Measurements from ENCODE around the gene PLSCR3.

DNA sequence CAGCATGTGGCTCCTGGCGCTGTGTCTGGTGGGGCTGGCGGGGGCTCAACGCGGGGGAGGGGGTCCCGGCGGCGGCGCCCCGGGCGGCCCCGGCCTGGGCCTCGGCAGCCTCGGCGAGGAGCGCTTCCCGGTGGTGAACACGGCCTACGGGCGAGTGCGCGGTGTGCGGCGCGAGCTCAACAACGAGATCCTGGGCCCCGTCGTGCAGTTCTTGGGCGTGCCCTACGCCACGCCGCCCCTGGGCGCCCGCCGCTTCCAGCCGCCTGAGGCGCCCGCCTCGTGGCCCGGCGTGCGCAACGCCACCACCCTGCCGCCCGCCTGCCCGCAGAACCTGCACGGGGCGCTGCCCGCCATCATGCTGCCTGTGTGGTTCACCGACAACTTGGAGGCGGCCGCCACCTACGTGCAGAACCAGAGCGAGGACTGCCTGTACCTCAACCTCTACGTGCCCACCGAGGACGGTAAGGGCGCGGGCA lies 14.0 kb upstream of the PLSCR3 start:
- no peak for TF ChIP-seq POLR2A (IDR thresholded peaks at IDR 0.05)
- TF ChIP-seq, protein P1, sequence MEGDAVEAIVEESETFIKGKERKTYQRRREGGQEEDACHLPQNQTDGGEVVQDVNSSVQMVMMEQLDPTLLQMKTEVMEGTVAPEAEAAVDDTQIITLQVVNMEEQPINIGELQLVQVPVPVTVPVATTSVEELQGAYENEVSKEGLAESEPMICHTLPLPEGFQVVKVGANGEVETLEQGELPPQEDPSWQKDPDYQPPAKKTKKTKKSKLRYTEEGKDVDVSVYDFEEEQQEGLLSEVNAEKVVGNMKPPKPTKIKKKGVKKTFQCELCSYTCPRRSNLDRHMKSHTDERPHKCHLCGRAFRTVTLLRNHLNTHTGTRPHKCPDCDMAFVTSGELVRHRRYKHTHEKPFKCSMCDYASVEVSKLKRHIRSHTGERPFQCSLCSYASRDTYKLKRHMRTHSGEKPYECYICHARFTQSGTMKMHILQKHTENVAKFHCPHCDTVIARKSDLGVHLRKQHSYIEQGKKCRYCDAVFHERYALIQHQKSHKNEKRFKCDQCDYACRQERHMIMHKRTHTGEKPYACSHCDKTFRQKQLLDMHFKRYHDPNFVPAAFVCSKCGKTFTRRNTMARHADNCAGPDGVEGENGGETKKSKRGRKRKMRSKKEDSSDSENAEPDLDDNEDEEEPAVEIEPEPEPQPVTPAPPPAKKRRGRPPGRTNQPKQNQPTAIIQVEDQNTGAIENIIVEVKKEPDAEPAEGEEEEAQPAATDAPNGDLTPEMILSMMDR (IDR thresholded peaks at IDR 0.05), result no peak

Data from right lobe of liver (tissue), 4 donors.